SU-DHL-6 (cell line): ENCODE results near the gene IMPDH1.

Source experiments
- CTCF ChIP-seq: fragments of 200-600 bp; sonication (generic); IDR thresholded peaks from one replicate; pipeline ENCODE4 v1.5.1; 2017; ENCODE audit warnings: antibody characterized with exemption, mild to moderate bottlenecking, low read length, moderate library complexity; ENCODE audit not compliant: insufficient read depth, poor library complexity, severe bottlenecking
- EZH2phosphoT487 ChIP-seq: fragments of 200-600 bp; sonication (generic), shearing (Covaris generic); conservative IDR thresholded peaks from 2 replicates; pipeline ENCODE4 v1.6.1; 2018; ENCODE audit warnings: mild to moderate bottlenecking, antibody characterized with exemption, low read length, moderate library complexity, mixed read lengths

GRCh38 chr7:128366300-128366699 lies 43.5 kb downstream of the IMPDH1 start:
- TF ChIP-seq CTCF = no peak
- no peak for TF ChIP-seq EZH2phosphoT487
